Smooth muscle cell (in vitro differentiated cells): ENCODE measurements around the gene PEX1. TPM values are rescaled to one million over a fixed set of nuclear protein-coding genes. Genes with fewer than 3 reads are reported as not detected.
"Not testable (repeated sequence)": the region's sequence is repeated elsewhere in the genome, so short reads cannot be mapped to it uniquely, and the experiment has no call there.

ENCODE experiments used
- DNase-seq: peaks from one replicate; lab custom pipeline; 2025; ENCODE audit not compliant: unreplicated experiment; lab: John Stamatoyannopoulos, UW
- H2AFZ ChIP-seq: fragments of 200-600 bp; sonication (generic); 2 replicates; pipeline ENCODE4 v1.6.0; 2016; ENCODE audit warnings: antibody characterized with exemption, low read depth, mild to moderate bottlenecking
- H3F3A ChIP-seq: fragments of 200-600 bp; sonication (generic); 2 replicates; pipeline ENCODE4 v1.6.0; 2017; ENCODE audit warnings: antibody characterized with exemption, low read depth
- H3K27ac ChIP-seq: fragments of 200-600 bp; sonication (generic); 2 replicates; pipeline ENCODE4 v1.5.1; 2016; ENCODE audit warnings: low read depth, mild to moderate bottlenecking
- H3K27me3 ChIP-seq: fragments of 200-600 bp; sonication (generic); 2 replicates; pipeline ENCODE4 v1.6.1; 2016; ENCODE audit warnings: low read depth, mild to moderate bottlenecking
- H3K36me3 ChIP-seq: fragments of 200-600 bp; sonication (generic); 2 replicates; pipeline ENCODE4 v1.5.1; 2016; ENCODE audit warnings: low read depth
- H3K4me1 ChIP-seq: fragments of 200-600 bp; sonication (generic); 2 replicates; pipeline ENCODE4 v1.5.1; 2016; ENCODE audit warnings: low read depth
- H3K4me2 ChIP-seq: fragments of 200-600 bp; sonication (generic); 2 replicates; pipeline ENCODE4 v1.6.0; 2016; ENCODE audit warnings: mild to moderate bottlenecking
- H3K4me3 ChIP-seq: fragments of 200-600 bp; sonication (generic); 2 replicates; pipeline ENCODE4 v1.5.1; 2016; ENCODE audit warnings: mild to moderate bottlenecking
- H3K79me2 ChIP-seq: fragments of 200-600 bp; sonication (generic); 2 replicates; pipeline ENCODE4 v1.6.0; 2016; ENCODE audit warnings: low read depth, mild to moderate bottlenecking
- H3K9ac ChIP-seq: fragments of 200-600 bp; sonication (generic); 2 replicates; pipeline ENCODE4 v1.6.0; 2016; ENCODE audit warnings: low read depth
- H3K9me3 ChIP-seq: fragments of 200-600 bp; sonication (generic); replicated peaks from 2 replicates; pipeline ENCODE4 v1.5.1; 2016; ENCODE audit warnings: low read depth
- H4K20me1 ChIP-seq: fragments of 200-600 bp; sonication (generic); 2 replicates; pipeline ENCODE4 v1.6.0; 2016; ENCODE audit warnings: low read depth
- WGBS: methylation state at CpG from one replicate; pipeline ENCODE4 v1.1.7; 2016; ENCODE audit warnings: low lambda C conversion rate; 5-methylcytosine and 5-hydroxymethylcytosine counted together
- polyA plus RNA-seq: library from polyadenylated mRNA; unstranded; fragments of >200 nt; fragmentation: Nextera tagmentation; extraction: Ambion mirVana; gene quantifications from 2 replicates; pipeline ENCODE4 v1.2.1, GENCODE V29; 2016
- total RNA-seq: library from RNA; depleted of rRNA; stranded (reverse); fragments of >200 nt; gene quantifications from 2 replicates; pipeline ENCODE4 v1.2.3, GENCODE V29; 2014
- TF ChIP-seq, protein P1 (sequence below): fragments of 200-600 bp; sonication (generic); IDR thresholded peaks from 2 replicates; pipeline ENCODE4 v1.5.1; 2017; ENCODE audit warnings: borderline replicate concordance, mild to moderate bottlenecking, antibody characterized with exemption; ENCODE audit not compliant: insufficient read depth, poor library complexity, severe bottlenecking

PEX1 gene
- total and polyA plus RNA-seq, 2 experiments from 2014 or later: 4.4 to 10.8 TPM

DNA sequence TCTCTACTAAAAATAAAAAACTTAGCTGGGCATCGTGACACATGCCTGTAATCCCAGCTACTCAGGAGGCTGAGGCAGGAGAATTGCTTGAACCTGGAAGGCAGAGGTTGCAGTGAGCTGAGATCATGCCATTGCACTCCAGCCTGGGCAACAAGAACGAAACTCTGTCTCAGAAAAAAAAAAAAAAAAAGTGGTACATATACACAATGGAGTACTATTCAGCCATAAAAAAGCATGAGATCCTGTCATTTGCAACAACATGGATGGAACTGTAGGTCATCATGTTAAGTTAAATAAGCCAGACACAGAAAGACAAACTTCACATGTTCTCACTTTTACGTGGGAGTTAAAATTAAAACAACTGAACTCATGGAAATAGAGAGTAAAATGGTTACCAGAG lies 15.2 kb upstream of the PEX1 start:
- not testable (repeated sequence) for H3K27ac ChIP-seq, H3K4me2 ChIP-seq, H3K4me1 ChIP-seq, DNase-seq, H3K79me2 ChIP-seq, H3K9ac ChIP-seq, H3K9me3 ChIP-seq, H2AFZ ChIP-seq, H4K20me1 ChIP-seq, H3K36me3 ChIP-seq, H3K4me3 ChIP-seq, H3K27me3 ChIP-seq, H3F3A ChIP-seq
- WGBS: 90% methylated on average over 3 of the region's 3 CpGs

DNA sequence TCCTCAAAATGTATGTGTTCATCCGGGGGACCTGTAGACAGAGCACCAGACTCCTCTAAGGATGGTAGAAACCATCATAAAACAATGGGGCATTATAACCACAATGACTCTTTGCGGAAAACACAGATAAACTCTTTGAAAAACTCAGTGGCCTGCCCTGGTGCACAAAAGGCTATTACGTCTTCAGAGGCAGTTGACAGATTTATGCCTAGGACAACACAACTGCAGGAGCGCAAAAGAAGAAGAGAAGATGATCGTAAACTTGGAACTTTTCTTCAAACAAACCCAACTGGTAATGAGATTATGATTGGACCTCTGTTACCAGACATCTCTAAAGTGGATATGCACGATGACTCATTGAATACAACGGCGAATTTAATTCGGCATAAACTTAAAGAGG lies 6.3 kb upstream of the PEX1 start:
- no peak overlapping the region for H3K4me3 ChIP-seq
- 75% methylated on average over 9 of the region's 9 CpGs for WGBS
- H3K4me2 ChIP-seq: no peak overlapping the region
- peaks cover 3% of the 10 kb centered on the region for H3K79me2 ChIP-seq
- TF ChIP-seq, protein P1, sequence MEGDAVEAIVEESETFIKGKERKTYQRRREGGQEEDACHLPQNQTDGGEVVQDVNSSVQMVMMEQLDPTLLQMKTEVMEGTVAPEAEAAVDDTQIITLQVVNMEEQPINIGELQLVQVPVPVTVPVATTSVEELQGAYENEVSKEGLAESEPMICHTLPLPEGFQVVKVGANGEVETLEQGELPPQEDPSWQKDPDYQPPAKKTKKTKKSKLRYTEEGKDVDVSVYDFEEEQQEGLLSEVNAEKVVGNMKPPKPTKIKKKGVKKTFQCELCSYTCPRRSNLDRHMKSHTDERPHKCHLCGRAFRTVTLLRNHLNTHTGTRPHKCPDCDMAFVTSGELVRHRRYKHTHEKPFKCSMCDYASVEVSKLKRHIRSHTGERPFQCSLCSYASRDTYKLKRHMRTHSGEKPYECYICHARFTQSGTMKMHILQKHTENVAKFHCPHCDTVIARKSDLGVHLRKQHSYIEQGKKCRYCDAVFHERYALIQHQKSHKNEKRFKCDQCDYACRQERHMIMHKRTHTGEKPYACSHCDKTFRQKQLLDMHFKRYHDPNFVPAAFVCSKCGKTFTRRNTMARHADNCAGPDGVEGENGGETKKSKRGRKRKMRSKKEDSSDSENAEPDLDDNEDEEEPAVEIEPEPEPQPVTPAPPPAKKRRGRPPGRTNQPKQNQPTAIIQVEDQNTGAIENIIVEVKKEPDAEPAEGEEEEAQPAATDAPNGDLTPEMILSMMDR: no peak
- no peak for DNase-seq
- H3K36me3 ChIP-seq: peaks cover 20% of the 10 kb centered on the region
- H3K9me3 ChIP-seq: no peaks in the 10 kb centered on the region
- H2AFZ ChIP-seq: no peak overlapping the region
- H3K4me1 ChIP-seq: peaks cover under 1% of the 10 kb centered on the region
- H3K27me3 ChIP-seq: no peaks in the 10 kb centered on the region
- no peak overlapping the region for H3K27ac ChIP-seq
- no peaks in the 10 kb centered on the region for H4K20me1 ChIP-seq
- H3K9ac ChIP-seq: no peak overlapping the region
- no peaks in the 10 kb centered on the region for H3F3A ChIP-seq

DNA sequence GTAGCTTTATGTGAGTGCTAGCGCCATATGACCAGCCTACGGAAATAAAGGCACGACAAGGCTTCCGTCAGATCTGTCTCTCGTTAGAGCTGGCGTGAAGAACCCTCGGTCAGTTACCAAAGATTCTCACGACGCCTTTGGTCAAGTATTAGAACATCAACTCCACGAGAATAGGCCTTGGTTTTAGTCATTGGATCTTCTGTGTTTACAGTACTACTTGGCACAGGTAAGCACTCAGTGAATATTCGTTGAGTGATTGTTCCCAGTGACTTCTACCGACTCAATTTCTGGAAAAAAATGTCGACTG lies 591 bp upstream of the PEX1 start:
- WGBS: under 1% methylated on average over 13 of the region's 13 CpGs
- peak overlapping the region; percentile 98 for H2AFZ ChIP-seq
- DNase-seq: no peak
- H3F3A ChIP-seq: no peaks in the 10 kb centered on the region
- H3K4me2 ChIP-seq: peak overlapping the region; percentile 92
- peaks cover 18% of the 10 kb centered on the region for H3K4me1 ChIP-seq
- no peaks in the 10 kb centered on the region for H3K9me3 ChIP-seq
- H3K27me3 ChIP-seq: no peaks in the 10 kb centered on the region
- no peaks in the 10 kb centered on the region for H4K20me1 ChIP-seq
- H3K36me3 ChIP-seq: peaks cover 20% of the 10 kb centered on the region
- peaks cover 22% of the 10 kb centered on the region for H3K79me2 ChIP-seq
- H3K27ac ChIP-seq: peak overlapping the region; percentile 91
- peak overlapping the region; percentile 95 for H3K9ac ChIP-seq
- peak overlapping the region; percentile 84 for H3K4me3 ChIP-seq
- TF ChIP-seq, protein P1: peak; percentile 1

DNA sequence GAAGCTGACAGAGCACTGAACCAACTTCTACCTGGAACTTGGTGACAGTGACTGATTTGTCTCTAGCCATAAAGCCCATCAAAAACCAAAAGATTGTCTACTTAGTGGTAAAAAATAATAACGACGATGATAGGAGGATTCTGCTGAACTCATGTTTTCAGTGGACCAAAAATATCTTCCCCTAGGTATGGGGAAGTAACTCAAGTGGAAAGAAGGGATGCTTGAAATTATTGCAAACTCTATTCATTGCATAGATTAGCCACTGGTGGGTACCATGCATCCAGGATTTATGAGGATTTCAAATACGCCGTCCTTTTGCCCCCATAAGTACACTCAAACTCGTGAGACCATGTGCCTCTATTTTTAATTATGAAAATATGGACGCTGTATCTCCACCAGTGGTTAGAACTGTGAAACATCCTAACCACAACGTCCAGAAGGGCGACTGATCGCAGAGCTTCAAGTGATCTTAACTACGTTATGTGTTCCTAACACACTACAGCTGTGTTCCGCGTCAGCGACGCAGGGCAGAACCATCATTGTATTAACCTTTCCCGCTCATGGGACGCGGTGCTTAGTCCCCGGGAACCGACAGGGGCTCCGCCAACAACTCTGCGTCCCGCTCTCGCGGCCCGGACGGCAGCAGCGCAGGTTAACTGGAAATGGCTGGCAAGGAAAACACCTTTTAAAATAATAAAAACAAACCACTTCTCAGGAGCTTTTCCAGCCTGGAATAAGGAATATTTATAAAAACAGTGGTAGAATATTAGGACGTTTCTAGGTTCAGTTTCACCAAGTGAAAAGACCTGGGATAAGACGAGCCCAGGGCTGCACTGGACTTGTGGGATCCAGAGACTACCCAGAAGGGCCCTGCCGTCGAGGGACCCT lies 776 bp downstream of the PEX1 start:
- H3K4me2 ChIP-seq: peak overlapping the region; percentile 91
- H3K9me3 ChIP-seq: no peaks in the 10 kb centered on the region
- H3K4me1 ChIP-seq: peaks cover 18% of the 10 kb centered on the region
- H3K79me2 ChIP-seq: peaks cover 22% of the 10 kb centered on the region
- no peaks in the 10 kb centered on the region for H3K27me3 ChIP-seq
- DNase-seq: peak; percentile 7
- no peaks in the 10 kb centered on the region for H4K20me1 ChIP-seq
- TF ChIP-seq, protein P1: no peak
- peak overlapping the region; percentile 84 for H3K4me3 ChIP-seq
- peaks cover 10% of the 10 kb centered on the region for H3K36me3 ChIP-seq
- H3F3A ChIP-seq: no peaks in the 10 kb centered on the region
- H2AFZ ChIP-seq: peak overlapping the region; percentile 96
- H3K27ac ChIP-seq: peak overlapping the region; percentile 32
- WGBS: 2% methylated on average over 31 of the region's 31 CpGs
- peak overlapping the region; percentile 69 for H3K9ac ChIP-seq
